ENCODE results near the gene LSAMP. TPM values are rescaled to one million over a fixed set of nuclear protein-coding genes. Genes with fewer than 3 reads are reported as not detected.

Gene LSAMP
- total RNA-seq, 1 experiment from 2014 or later: not detected

DNA sequence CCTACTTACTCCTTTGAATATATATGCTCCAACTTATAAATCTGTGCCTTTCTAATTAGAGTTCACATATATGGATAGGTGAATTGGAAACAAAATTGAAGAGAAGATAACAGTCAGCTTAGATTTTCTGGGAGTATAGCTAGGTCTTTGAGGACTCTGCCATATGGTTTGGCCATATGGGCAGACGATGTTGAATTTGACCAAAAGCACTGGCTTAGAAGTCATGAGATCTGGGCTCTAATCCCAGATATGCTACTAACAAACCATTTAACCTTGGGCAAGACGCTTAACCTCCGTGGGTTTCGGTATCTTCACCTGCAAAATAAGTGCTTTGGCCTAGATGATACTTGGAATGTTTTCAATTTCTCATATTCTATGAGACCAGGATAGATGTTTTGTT, 154.1 kb downstream of the LSAMP start:
- no TSS peak for BruUV-seq (replicated peaks)
- no peak for DNase-seq
- Histone ChIP-seq H3K27me3 (ENCODE audit: insufficient read depth, low read depth) (no peaks in the 10 kb centered on the region), H3K27ac (no peak overlapping the region), H3K4me2 (no peak overlapping the region), H3K4me3 (no peak overlapping the region), H3K9me2 (ENCODE audit: insufficient read depth) (no peaks in the 10 kb centered on the region), H3F3A (ENCODE audit: insufficient read depth, low read depth) (no peaks in the 10 kb centered on the region), H3K79me2 (ENCODE audit: low read depth) (no peaks in the 10 kb centered on the region), H3K9me3 (ENCODE audit: insufficient read depth, low read depth) (no peaks in the 10 kb centered on the region), H3K36me3 (ENCODE audit: low read depth) (no peaks in the 10 kb centered on the region), H4K20me1 (ENCODE audit: insufficient read depth) (no peaks in the 10 kb centered on the region), H3K4me1 (replicated peaks; ENCODE audit: insufficient read depth) (no peaks in the 10 kb centered on the region), H2AFZ (no peak overlapping the region)
- no peak for TF ChIP-seq EZH2 (IDR thresholded peaks at IDR 0.05; ENCODE audit: low read depth)
- TF ChIP-seq, protein P1, sequence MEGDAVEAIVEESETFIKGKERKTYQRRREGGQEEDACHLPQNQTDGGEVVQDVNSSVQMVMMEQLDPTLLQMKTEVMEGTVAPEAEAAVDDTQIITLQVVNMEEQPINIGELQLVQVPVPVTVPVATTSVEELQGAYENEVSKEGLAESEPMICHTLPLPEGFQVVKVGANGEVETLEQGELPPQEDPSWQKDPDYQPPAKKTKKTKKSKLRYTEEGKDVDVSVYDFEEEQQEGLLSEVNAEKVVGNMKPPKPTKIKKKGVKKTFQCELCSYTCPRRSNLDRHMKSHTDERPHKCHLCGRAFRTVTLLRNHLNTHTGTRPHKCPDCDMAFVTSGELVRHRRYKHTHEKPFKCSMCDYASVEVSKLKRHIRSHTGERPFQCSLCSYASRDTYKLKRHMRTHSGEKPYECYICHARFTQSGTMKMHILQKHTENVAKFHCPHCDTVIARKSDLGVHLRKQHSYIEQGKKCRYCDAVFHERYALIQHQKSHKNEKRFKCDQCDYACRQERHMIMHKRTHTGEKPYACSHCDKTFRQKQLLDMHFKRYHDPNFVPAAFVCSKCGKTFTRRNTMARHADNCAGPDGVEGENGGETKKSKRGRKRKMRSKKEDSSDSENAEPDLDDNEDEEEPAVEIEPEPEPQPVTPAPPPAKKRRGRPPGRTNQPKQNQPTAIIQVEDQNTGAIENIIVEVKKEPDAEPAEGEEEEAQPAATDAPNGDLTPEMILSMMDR (conservative IDR thresholded peaks at IDR 0.05): no peak
- ChIA-PET POLR2A (ENCODE audit: unreplicated experiment) (no interaction called here), CTCF (no interaction called here)
- intact Hi-C loops (cut with micrococcal nuclease; ENCODE audit: unreplicated experiment): no loop called here

DNA sequence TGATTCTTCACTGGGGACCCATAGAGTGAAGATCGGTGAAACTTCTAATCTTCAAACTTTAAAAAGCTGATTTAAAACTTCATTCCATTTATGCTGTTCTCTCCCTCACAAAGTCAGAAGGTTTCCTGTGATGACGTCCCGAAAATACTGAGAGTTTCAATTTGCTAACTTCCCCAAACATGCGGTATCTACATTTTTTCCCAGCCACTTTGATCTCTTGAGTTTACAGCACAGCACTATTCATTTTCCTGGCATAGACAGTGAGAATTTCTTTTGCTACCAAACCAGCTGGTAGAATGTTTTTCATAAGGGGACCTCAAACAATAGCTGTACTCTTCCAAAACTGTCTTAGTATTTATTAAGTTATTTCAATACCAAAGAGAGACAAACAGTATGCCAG, 156.8 kb downstream of the LSAMP start:
- TF ChIP-seq EZH2 (IDR thresholded peaks at IDR 0.05; ENCODE audit: low read depth): no peak
- TF ChIP-seq, protein P1 (conservative IDR thresholded peaks at IDR 0.05): no peak
- Histone ChIP-seq H3K9me2 (ENCODE audit: insufficient read depth) (no peaks in the 10 kb centered on the region; the same call in 1 of the 2 replicates), H3K36me3 (ENCODE audit: low read depth) (no peaks in the 10 kb centered on the region), H4K20me1 (ENCODE audit: insufficient read depth) (no peaks in the 10 kb centered on the region), H3K27me3 (ENCODE audit: insufficient read depth, low read depth) (no peaks in the 10 kb centered on the region), H2AFZ (no peak overlapping the region), H3K27ac (no peak overlapping the region), H3K4me2 (no peak overlapping the region), H3K9me3 (ENCODE audit: insufficient read depth, low read depth) (no peaks in the 10 kb centered on the region), H3K4me1 (replicated peaks; ENCODE audit: insufficient read depth) (no peaks in the 10 kb centered on the region), H3K4me3 (no peak overlapping the region), H3K79me2 (ENCODE audit: low read depth) (no peaks in the 10 kb centered on the region), H3F3A (ENCODE audit: insufficient read depth, low read depth) (no peaks in the 10 kb centered on the region)
- intact Hi-C loops (cut with micrococcal nuclease; ENCODE audit: unreplicated experiment): no loop called here
- no peak for DNase-seq
- CTCF ChIA-PET: no interaction called here
- POLR2A ChIA-PET (ENCODE audit: unreplicated experiment): no interaction called here
- BruUV-seq (replicated peaks): no TSS peak

DNA sequence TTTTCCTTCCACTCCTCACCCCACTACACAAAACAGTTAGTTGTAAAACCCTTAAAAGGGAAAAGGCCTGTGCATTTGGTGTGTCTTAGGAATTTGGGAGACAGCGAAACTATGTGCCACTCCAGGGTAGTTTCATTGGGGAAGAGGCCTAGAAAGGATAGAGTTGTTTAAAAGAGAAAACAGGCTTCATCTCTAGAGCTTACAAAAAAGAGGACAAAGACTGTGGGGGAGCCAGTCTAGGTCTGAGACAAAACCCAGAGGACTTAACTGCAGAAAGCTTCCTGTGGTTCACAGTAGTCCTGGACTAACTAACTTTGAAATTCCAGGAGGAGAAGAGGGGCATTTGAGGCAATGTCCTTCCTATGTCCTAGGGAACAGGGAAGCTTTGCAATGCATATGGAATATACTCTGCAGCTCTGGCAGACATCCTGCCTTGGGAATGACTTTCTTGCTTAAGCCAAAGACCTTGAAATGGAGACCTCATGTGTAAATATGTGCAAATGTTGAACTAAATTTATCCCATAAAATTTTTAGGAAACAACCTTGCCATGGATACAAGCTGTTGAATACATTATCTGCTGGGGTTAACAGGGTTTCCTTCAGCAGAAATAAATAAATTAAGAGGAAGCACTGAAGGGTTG, 159.4 kb downstream of the LSAMP start:
- DNase-seq: no peak
- Histone ChIP-seq H3K27me3 (ENCODE audit: insufficient read depth, low read depth) (no peaks in the 10 kb centered on the region), H3F3A (ENCODE audit: insufficient read depth, low read depth) (no peaks in the 10 kb centered on the region), H3K27ac (no peak overlapping the region), H3K4me3 (no peak overlapping the region), H2AFZ (no peak overlapping the region), H3K4me1 (replicated peaks; ENCODE audit: insufficient read depth) (no peaks in the 10 kb centered on the region), H4K20me1 (ENCODE audit: insufficient read depth) (no peaks in the 10 kb centered on the region), H3K79me2 (ENCODE audit: low read depth) (no peaks in the 10 kb centered on the region), H3K4me2 (no peak overlapping the region), H3K9me3 (ENCODE audit: insufficient read depth, low read depth) (no peaks in the 10 kb centered on the region), H3K9me2 (ENCODE audit: insufficient read depth) (no peaks in the 10 kb centered on the region; the same call in 1 of the 2 replicates), H3K36me3 (ENCODE audit: low read depth) (no peaks in the 10 kb centered on the region)
- intact Hi-C loops (cut with micrococcal nuclease; ENCODE audit: unreplicated experiment): no loop called here
- CTCF ChIA-PET: no interaction called here
- TF ChIP-seq EZH2 (IDR thresholded peaks at IDR 0.05; ENCODE audit: low read depth): no peak
- TF ChIP-seq, protein P1 (conservative IDR thresholded peaks at IDR 0.05): no peak
- POLR2A ChIA-PET (ENCODE audit: unreplicated experiment): no interaction called here
- no TSS peak for BruUV-seq (replicated peaks)

Data from PC-9 (cell line).